HEK293T (cell line): ENCODE measurements around the gene CD96.

ENCODE experiments used
- CTCF ChIA-PET: fragments of 350-600 bp; formaldehyde crosslinking; extraction: SDS; loops from one replicate; lab custom pipeline; 2021; ENCODE audit warnings: antibody characterized with exemption, inconsistent platforms; lab: Yijun Ruan, JAX
- POLR2A ChIA-PET: fragments of 350-600 bp; formaldehyde crosslinking; extraction: SDS; loops from one replicate; lab custom pipeline; 2020; ENCODE audit warnings: antibody characterized with exemption, inconsistent platforms; lab: Yijun Ruan, JAX
- DNase-seq: peaks from one replicate; pipeline ENCODE4 v3.0.0; 2012; ENCODE audit warnings: mixed read lengths; ENCODE audit errors: extremely low spot score
- ARNT ChIP-seq: fragments of 450-650 bp; IDR thresholded peaks from 2 replicates; pipeline ENCODE4 v1.6.1; 2017; ENCODE audit warnings: mild to moderate bottlenecking
- BHLHE40 ChIP-seq: fragments of 450-650 bp; IDR thresholded peaks from 2 replicates; pipeline ENCODE4 v1.6.1; 2016; ENCODE audit warnings: mild to moderate bottlenecking, moderate library complexity, borderline replicate concordance
- CTBP1 ChIP-seq: fragments of 450-650 bp; IDR thresholded peaks from 2 replicates; pipeline ENCODE4 v1.6.1; 2016; ENCODE audit warnings: borderline replicate concordance
- ELF4 ChIP-seq: fragments of 450-650 bp; IDR thresholded peaks from 2 replicates; pipeline ENCODE4 v1.6.1; 2017; ENCODE audit warnings: antibody characterized with exemption
- FOXA1 ChIP-seq: fragments of 450-650 bp; IDR thresholded peaks from 2 replicates; pipeline ENCODE4 v1.6.1; 2016; ENCODE audit warnings: mild to moderate bottlenecking
- FOXK2 ChIP-seq: fragments of 450-650 bp; IDR thresholded peaks from 2 replicates; pipeline ENCODE4 v1.6.1; 2016; ENCODE audit warnings: mild to moderate bottlenecking
- FOXM1 ChIP-seq: fragments of 450-650 bp; IDR thresholded peaks from 2 replicates; pipeline ENCODE4 v1.6.1; 2017; ENCODE audit warnings: mild to moderate bottlenecking, borderline replicate concordance
- HDGF ChIP-seq: fragments of 450-650 bp; IDR thresholded peaks from 2 replicates; pipeline ENCODE4 v1.6.1; 2017; ENCODE audit warnings: antibody characterized with exemption, borderline replicate concordance
- L3MBTL2 ChIP-seq: fragments of 450-650 bp; conservative IDR thresholded peaks from 2 replicates; pipeline ENCODE4 v1.6.1; 2016; ENCODE audit warnings: mild to moderate bottlenecking
- LEF1 ChIP-seq: fragments of 450-650 bp; IDR thresholded peaks from 2 replicates; pipeline ENCODE4 v1.6.1; 2017; ENCODE audit warnings: mild to moderate bottlenecking, borderline replicate concordance
- NFRKB ChIP-seq: fragments of 450-650 bp; IDR thresholded peaks from 2 replicates; pipeline ENCODE4 v1.6.1; 2016; ENCODE audit warnings: mild to moderate bottlenecking, moderate library complexity
- PKNOX1 ChIP-seq: fragments of 450-650 bp; IDR thresholded peaks from 2 replicates; pipeline ENCODE4 v1.6.1; 2016
- SP1 ChIP-seq: fragments of 450-650 bp; IDR thresholded peaks from 2 replicates; pipeline ENCODE4 v1.6.1; 2017
- SUZ12 ChIP-seq: fragments of 450-650 bp; IDR thresholded peaks from 2 replicates; pipeline ENCODE4 v1.6.1; 2016; ENCODE audit warnings: mild to moderate bottlenecking
- ZNF384 ChIP-seq: fragments of 450-650 bp; IDR thresholded peaks from 2 replicates; pipeline ENCODE4 v1.6.1; 2016

The CD96 gene

GRCh38 chr3:111639316-111639715, 97.3 kb downstream of the CD96 start:
- CTCF ChIA-PET, result no interaction called here
- POLR2A ChIA-PET, result no interaction called here
- DNase-seq, result no peak
- TF ChIP-seq FOXK2 (no peak), L3MBTL2 (no peak), NFRKB (no peak), HDGF (no peak), ZNF384 (no peak), ARNT (no peak), PKNOX1 (no peak), BHLHE40 (no peak)

- no peak for DNase-seq
- POLR2A ChIA-PET, result no interaction called here
- TF ChIP-seq FOXM1 (no peak), BHLHE40 (no peak), FOXK2 (no peak)
- CTCF ChIA-PET, result no interaction called here
Measured at GRCh38 chr3:111648991-111649579, 107.1 kb downstream of the CD96 start.

GRCh38 chr3:111650378-111651275, 108.6 kb downstream of the CD96 start:
- POLR2A ChIA-PET, result no interaction called here
- DNase-seq, result no peak
- CTCF ChIA-PET, result interaction anchor here (0.9 kb wide), 1 partner anchor 65 kb away, joined by 3 read pairs; no protein-coding TSS in a partner anchor
- TF ChIP-seq FOXM1 (no peak), ARNT (no peak), LEF1 (no peak), NFRKB (no peak), ZNF384 (no peak), FOXA1 (no peak), SP1 (no peak), SUZ12 (no peak), ELF4 (no peak), L3MBTL2 (no peak), FOXK2 (no peak), HDGF (no peak), CTBP1 (no peak), BHLHE40 (no peak), PKNOX1 (no peak)

DNA sequence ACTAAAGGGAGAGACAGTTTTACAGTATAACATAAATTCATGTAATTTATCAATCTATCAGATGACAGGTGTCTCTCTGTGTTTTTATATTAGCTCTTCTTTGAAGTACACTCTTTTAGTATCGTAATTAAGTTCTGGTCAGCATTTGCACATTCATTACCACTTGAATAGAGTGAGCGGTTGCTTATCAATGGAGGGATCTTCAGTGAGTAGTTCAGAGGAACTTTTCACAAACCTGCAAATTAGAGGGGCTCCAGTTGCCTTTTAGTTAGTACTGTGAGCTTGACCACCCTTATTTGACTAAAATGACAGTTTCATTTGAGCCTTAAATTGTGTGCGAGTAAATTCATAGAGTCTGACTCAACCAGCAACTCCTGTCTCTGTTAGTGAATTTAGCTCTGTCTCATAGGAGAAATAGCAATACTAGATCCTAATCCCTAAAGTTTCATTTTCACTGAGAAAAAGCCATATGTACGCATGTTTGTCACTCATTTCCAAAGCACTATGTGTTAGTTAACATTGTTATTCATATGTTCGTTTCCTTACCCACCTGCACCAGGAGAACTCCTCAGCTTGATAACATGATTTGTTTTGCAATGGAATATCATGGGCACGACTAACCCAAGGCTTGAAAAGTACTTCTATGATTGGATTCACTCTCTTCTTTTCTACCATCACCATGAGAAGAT, 110.6 kb downstream of the CD96 start:
- ChIA-PET CTCF (interaction anchor here (1.1 kb wide), 1 partner anchor 361 kb away, joined by 3 read pairs; no protein-coding TSS in a partner anchor), POLR2A (no interaction called here)
- no peak for TF ChIP-seq NFRKB
- TF ChIP-seq PKNOX1, result 0 out of 2 replicates have a peak, but pooled peaks have one; percentile 11

DNA sequence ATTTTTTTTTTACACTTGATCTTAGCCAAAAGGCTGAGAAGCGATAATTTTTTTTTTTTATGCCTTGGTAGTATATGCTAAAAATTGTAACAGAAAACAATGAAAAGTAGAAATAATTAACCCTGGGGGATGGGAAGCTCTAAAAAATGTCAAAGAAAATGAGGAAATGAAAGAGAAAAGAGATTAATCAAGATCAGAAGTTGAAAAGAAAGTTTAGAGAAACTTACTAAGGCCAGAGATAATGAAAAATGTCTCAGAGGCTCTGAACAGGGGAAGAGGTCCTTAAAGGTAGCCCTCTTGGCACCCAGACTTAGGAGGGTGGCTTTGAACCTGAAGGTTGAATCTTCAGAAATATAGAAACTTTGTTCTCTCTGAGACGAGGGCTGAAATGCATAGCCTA, 111.8 kb downstream of the CD96 start:
- POLR2A ChIA-PET, result no interaction called here
- TF ChIP-seq HDGF (no peak), CTBP1 (no peak), FOXA1 (no peak), L3MBTL2 (no peak), PKNOX1 (no peak), FOXM1 (no peak), ZNF384 (no peak), ARNT (no peak), LEF1 (no peak), FOXK2 (no peak), SUZ12 (no peak), NFRKB (no peak), SP1 (no peak)
- CTCF ChIA-PET, result no interaction called here
- DNase-seq, result no peak

More for the DNA sequence above, 110.6 kb downstream of the CD96 start:
- DNase-seq, result no peak
